ENCODE results near the gene DCPS. TPM values are rescaled to one million over a fixed set of nuclear protein-coding genes. Genes with fewer than 3 reads are reported as not detected.
A peak's percentile ranks its signal among the peaks of the same experiment; 100 is the strongest.
"Not testable (repeated sequence)": the region's sequence is repeated elsewhere in the genome, so short reads cannot be mapped to it uniquely, and the experiment has no call there.

The DCPS gene
- total RNA-seq, 1 donor, result 10.4 TPM

- DNase-seq (ENCODE audit: low read depth), result peak; percentile 91
- no peak for TF ChIP-seq CTCF (IDR thresholded peaks at IDR 0.05; ENCODE audit: insufficient read depth, low read depth, low read length)
- no peak overlapping the region for H3K4me3 ChIP-seq (ENCODE audit: low read depth, low read length)
These were observed 42.1 kb downstream of the DCPS start for GRCh38 chr11:126345759-126346585.

- no peak for TF ChIP-seq CTCF (IDR thresholded peaks at IDR 0.05; ENCODE audit: insufficient read depth, low read depth, low read length)
- no peak overlapping the region for H3K4me3 ChIP-seq (ENCODE audit: low read depth, low read length)
- no peak for DNase-seq (ENCODE audit: low read depth)
These were observed 42.7 kb downstream of the DCPS start for GRCh38 chr11:126346586-126346940.

- not testable (repeated sequence) for DNase-seq (ENCODE audit: low read depth); H3K4me3 ChIP-seq (ENCODE audit: low read depth, low read length)
These were observed 43.1 kb downstream of the DCPS start for GRCh38 chr11:126346946-126347345.

- DNase-seq (ENCODE audit: low read depth), result no peak
- TF ChIP-seq CTCF (IDR thresholded peaks at IDR 0.05; ENCODE audit: insufficient read depth, low read depth, low read length), result no peak
- no peak overlapping the region for H3K4me3 ChIP-seq (ENCODE audit: low read depth, low read length)
These were observed 44.1 kb downstream of the DCPS start for GRCh38 chr11:126347751-126348668.

GRCh38 chr11:126348806-126349582 is 45.1 kb downstream of the DCPS start:
- no peak for DNase-seq (ENCODE audit: low read depth)
- TF ChIP-seq CTCF (IDR thresholded peaks at IDR 0.05; ENCODE audit: insufficient read depth, low read depth, low read length), result no peak
- no peak overlapping the region for H3K4me3 ChIP-seq (ENCODE audit: low read depth, low read length)

- DNase-seq (ENCODE audit: low read depth), result no peak
- TF ChIP-seq CTCF (IDR thresholded peaks at IDR 0.05; ENCODE audit: insufficient read depth, low read depth, low read length), result no peak
- no peak overlapping the region for H3K4me3 ChIP-seq (ENCODE audit: low read depth, low read length)
These were observed 47.0 kb downstream of the DCPS start for GRCh38 chr11:126350836-126351235.
